HL-60 (cell line): ENCODE measurements around the gene PLEKHD1.
"Not testable (repeated sequence)": the region's sequence is repeated elsewhere in the genome, so short reads cannot be mapped to it uniquely, and the experiment has no call there.

Experiments used
- DNase-seq, 2 experiments: peaks; one replicate each; pipeline ENCODE4 v3.0.0-alpha.2; 2010 to 2020; ENCODE audit warnings: low read depth in 1 of 2, low spot score in 1 of 2
- H3K27ac ChIP-seq: fragments of 250-450 bp; sonication (Bioruptor Pico); replicated peaks from 2 replicates; pipeline ENCODE4 v1.5.1; 2020; ENCODE audit warnings: mild to moderate bottlenecking, moderate library complexity
- H3K27me3 ChIP-seq: fragments of 250-450 bp; sonication (Bioruptor Pico); 2 replicates; pipeline ENCODE4 v1.5.1; 2021; ENCODE audit warnings: mild to moderate bottlenecking, moderate library complexity; ENCODE audit not compliant: insufficient read depth, poor library complexity, severe bottlenecking
- H3K4me3 ChIP-seq: replicated peaks from 2 replicates; pipeline ENCODE4 v1.5.1; 2011; ENCODE audit warnings: mild to moderate bottlenecking, control low read depth, low read length; ENCODE audit not compliant: insufficient read depth
- CTCF ChIP-seq: IDR thresholded peaks from one replicate; pipeline ENCODE4 v1.5.1; 2011; ENCODE audit warnings: low read length, control low read depth, inconsistent platforms; ENCODE audit not compliant: insufficient read depth
- GABPA ChIP-seq: IDR thresholded peaks from 2 replicates; pipeline ENCODE4 v1.6.1; 2012; ENCODE audit warnings: low read depth
- POLR2AphosphoS5 ChIP-seq: IDR thresholded peaks from 2 replicates; pipeline ENCODE4 v1.6.1; 2012; ENCODE audit warnings: low read depth
- SPI1 ChIP-seq: IDR thresholded peaks from 2 replicates; pipeline ENCODE4 v1.6.1; 2012; ENCODE audit warnings: low read depth, mild to moderate bottlenecking, borderline replicate concordance
- TF ChIP-seq, protein P1 (sequence below): IDR thresholded peaks from 2 replicates; pipeline ENCODE4 v1.6.1; 2012; ENCODE audit warnings: low read depth; ENCODE audit not compliant: insufficient replicate concordance

The PLEKHD1 gene

DNA sequence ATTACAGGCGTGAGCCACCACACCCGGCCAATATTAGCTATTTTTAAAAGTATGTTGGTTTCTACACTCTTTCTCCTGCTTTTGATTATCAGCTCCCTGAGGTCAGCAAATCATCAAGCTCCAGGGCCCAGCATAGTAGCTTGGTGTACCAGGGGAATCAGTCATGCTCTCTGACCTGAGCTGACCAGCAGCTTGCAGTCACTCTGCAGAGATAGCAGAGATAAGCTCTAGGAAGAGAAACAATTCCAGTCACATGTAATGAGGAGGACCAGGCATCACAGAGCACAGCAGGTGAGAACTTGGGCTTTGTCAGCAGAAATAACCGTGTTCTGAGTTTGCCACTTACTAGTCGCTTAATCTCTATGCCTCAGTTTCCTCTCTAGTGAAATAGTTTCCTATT lies 8.5 kb downstream of the PLEKHD1 start:
- Histone ChIP-seq H3K27ac (no peak overlapping the region), H3K27me3 (no peaks in the 10 kb centered on the region), H3K4me3 (no peak overlapping the region)
- TF ChIP-seq POLR2AphosphoS5 = no peak
- no peak for TF ChIP-seq SPI1
- TF ChIP-seq, protein P1, sequence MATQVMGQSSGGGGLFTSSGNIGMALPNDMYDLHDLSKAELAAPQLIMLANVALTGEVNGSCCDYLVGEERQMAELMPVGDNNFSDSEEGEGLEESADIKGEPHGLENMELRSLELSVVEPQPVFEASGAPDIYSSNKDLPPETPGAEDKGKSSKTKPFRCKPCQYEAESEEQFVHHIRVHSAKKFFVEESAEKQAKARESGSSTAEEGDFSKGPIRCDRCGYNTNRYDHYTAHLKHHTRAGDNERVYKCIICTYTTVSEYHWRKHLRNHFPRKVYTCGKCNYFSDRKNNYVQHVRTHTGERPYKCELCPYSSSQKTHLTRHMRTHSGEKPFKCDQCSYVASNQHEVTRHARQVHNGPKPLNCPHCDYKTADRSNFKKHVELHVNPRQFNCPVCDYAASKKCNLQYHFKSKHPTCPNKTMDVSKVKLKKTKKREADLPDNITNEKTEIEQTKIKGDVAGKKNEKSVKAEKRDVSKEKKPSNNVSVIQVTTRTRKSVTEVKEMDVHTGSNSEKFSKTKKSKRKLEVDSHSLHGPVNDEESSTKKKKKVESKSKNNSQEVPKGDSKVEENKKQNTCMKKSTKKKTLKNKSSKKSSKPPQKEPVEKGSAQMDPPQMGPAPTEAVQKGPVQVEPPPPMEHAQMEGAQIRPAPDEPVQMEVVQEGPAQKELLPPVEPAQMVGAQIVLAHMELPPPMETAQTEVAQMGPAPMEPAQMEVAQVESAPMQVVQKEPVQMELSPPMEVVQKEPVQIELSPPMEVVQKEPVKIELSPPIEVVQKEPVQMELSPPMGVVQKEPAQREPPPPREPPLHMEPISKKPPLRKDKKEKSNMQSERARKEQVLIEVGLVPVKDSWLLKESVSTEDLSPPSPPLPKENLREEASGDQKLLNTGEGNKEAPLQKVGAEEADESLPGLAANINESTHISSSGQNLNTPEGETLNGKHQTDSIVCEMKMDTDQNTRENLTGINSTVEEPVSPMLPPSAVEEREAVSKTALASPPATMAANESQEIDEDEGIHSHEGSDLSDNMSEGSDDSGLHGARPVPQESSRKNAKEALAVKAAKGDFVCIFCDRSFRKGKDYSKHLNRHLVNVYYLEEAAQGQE = no peak
- no peak for TF ChIP-seq GABPA
- DNase-seq = no peak

GRCh38 chr14:69493791-69494190 lies 9.3 kb downstream of the PLEKHD1 start:
- no peak for DNase-seq
- TF ChIP-seq, protein P1 = no peak
- no peak for TF ChIP-seq CTCF
- TF ChIP-seq GABPA = no peak
- no peak for TF ChIP-seq SPI1
- no peak for TF ChIP-seq POLR2AphosphoS5
- no peaks in the 10 kb centered on the region for H3K27me3 ChIP-seq
- H3K4me3 ChIP-seq = no peak overlapping the region
- H3K27ac ChIP-seq = no peak overlapping the region

- Histone ChIP-seq H3K27me3 (no peaks in the 10 kb centered on the region), H3K4me3 (no peak overlapping the region), H3K27ac (no peak overlapping the region)
- no peak for DNase-seq
- TF ChIP-seq GABPA (no peak), CTCF (no peak), SPI1 (no peak), POLR2AphosphoS5 (no peak)
- TF ChIP-seq, protein P1 = no peak
Observed at GRCh38 chr14:69495341-69495921, 10.9 kb downstream of the PLEKHD1 start.

DNA sequence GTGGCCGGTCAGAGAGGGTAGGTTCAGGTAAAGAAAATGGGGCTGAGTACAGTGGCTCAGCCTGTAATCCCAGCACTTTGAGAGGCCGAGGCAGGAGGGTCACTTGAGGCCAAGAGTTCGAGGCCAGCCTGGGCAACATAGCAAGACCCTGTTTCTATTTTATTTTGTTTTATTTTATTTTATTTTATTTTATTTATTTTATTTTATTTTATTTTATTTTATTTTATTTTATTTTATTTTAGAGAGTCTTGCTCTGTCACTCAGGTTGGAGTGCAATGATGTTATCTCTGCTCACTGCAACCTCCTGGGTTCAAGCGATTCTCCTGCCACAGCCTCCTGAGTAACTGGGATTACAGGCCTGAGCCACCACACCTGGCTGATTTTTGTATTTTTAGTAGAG lies 13.3 kb downstream of the PLEKHD1 start:
- H3K4me3 ChIP-seq, H3K27me3 ChIP-seq, H3K27ac ChIP-seq, DNase-seq: not testable (repeated sequence)

DNA sequence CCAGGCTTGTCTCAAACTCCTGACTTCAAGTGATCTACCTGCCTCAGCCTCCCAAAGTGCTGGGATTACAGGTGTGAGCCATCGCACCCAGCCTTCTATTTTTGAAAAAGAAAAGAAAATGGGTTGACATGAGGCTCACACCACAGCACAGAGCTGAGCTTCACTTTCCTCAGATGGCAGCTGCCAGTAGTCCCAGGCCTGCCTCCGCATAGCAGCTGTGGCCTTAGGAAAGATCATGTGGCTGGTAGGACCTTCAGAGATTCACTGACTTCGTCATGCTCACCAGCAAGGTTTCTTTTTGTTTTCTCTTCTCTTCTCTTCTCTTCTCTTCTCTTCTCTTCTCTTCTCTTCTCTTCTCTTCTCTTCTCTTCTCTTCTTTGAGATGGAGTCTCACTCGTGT lies 13.8 kb downstream of the PLEKHD1 start:
- DNase-seq, H3K27ac ChIP-seq, H3K4me3 ChIP-seq, H3K27me3 ChIP-seq: not testable (repeated sequence)
